Epithelial cell of proximal tubule (primary cell): ENCODE data around the gene KRTAP19-8. TPM values are rescaled to one million over a fixed set of nuclear protein-coding genes. Genes with fewer than 3 reads are reported as not detected.

ENCODE experiments used
- DNase-seq: peaks from one replicate; pipeline ENCODE4 v3.0.0-alpha.2; 2011; ENCODE audit warnings: low read depth
- H3K4me3 ChIP-seq: 2 replicates; pipeline ENCODE4 v1.5.1; 2011; ENCODE audit warnings: low read depth, mild to moderate bottlenecking, low read length
- CTCF ChIP-seq: conservative IDR thresholded peaks from 2 replicates; pipeline ENCODE4 v1.5.1; 2012; ENCODE audit warnings: low read depth, mild to moderate bottlenecking, low read length
- total RNA-seq: library from RNA; depleted of rRNA; stranded (reverse); fragments of >200 nt; gene quantifications from 2 replicates; pipeline ENCODE4 v1.2.3, GENCODE V29; 2015

KRTAP19-8 gene
- total RNA-seq, 1 donor from 2014 or later = not detected

GRCh38 chr21:31034378-31034777 lies 3.9 kb downstream of the KRTAP19-8 start:
- TF ChIP-seq CTCF = no peak
- no peak overlapping the region for H3K4me3 ChIP-seq
- no peak for DNase-seq

GRCh38 chr21:31030367-31031106 lies 7.7 kb downstream of the KRTAP19-8 start:
- TF ChIP-seq CTCF = no peak
- H3K4me3 ChIP-seq = no peak overlapping the region
- no peak for DNase-seq

- no peak overlapping the region for H3K4me3 ChIP-seq
- DNase-seq = no peak
- no peak for TF ChIP-seq CTCF
Measured at GRCh38 chr21:31023680-31024079, 14.6 kb downstream of the KRTAP19-8 start.

GRCh38 chr21:31022306-31022705 lies 16.0 kb downstream of the KRTAP19-8 start:
- DNase-seq = no peak
- H3K4me3 ChIP-seq = no peak overlapping the region
- no peak for TF ChIP-seq CTCF

- no peak for TF ChIP-seq CTCF
Measured at GRCh38 chr21:31018232-31018631, 20.0 kb downstream of the KRTAP19-8 start.

GRCh38 chr21:31014891-31015290 lies 23.4 kb downstream of the KRTAP19-8 start:
- DNase-seq = no peak
- H3K4me3 ChIP-seq = no peak overlapping the region
- TF ChIP-seq CTCF = no peak

More at GRCh38 chr21:31018232-31018631, 20.0 kb downstream of the KRTAP19-8 start:
- H3K4me3 ChIP-seq = no peak overlapping the region
- no peak for DNase-seq
